ENCODE data around the gene L1CAM.

L1CAM gene

DNA sequence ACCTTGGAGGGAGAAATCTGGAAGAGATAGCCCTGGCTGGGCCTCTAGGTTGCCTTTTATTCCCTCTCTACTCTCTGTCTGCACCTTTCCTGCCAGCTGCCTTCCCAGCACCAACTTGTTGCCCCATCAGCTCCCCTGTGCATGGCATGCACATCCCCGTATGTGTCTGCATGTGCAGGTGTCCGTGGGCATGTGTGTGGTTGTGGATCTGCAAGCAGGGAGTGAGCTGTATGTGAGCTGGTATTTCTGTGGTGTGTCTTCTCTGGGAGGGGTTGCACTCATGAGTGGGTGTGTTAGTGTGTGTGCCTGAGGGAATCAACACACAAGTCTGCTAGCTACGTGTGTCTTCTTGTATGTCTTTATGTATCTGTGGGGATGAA, 9.9 kb downstream of the L1CAM start:
- DNase-seq: no peak

DNA sequence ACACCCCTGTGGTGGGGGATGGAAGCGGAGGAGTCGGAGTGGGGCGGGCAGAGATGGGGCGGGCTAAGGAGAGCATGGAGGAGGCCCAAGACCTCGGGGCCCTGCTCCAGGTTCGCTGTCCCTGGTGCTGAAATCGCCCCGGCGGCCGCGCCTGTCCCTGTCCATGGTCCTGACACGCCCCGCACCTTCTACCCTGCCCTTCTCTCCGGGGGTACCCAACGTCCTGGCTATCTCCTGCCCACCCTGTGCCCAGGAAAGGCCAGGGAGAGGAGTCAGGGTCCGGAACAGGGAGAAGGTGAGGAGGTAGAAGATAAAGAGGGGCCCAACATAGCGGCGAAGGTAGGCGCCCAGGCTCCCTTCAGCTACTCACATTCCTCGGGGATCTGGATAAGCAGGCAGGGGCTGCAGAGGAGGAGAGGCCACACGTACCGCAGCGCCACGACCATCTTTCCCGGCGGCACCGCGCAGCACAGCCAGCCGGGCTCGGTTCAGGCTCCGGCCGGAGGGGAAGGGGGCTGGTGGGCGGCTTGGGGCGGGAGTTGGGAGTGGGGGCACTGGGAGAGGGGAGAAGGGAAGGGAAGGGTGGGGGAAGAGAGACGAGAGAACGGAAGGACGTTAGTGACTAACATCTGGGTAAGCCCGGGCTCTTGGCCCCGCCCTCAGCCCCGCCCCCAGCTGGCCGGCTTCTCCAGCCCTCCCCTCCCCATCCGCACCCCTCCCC, 10.4 kb downstream of the L1CAM start:
- DNase-seq: peak; percentile 49

DNA sequence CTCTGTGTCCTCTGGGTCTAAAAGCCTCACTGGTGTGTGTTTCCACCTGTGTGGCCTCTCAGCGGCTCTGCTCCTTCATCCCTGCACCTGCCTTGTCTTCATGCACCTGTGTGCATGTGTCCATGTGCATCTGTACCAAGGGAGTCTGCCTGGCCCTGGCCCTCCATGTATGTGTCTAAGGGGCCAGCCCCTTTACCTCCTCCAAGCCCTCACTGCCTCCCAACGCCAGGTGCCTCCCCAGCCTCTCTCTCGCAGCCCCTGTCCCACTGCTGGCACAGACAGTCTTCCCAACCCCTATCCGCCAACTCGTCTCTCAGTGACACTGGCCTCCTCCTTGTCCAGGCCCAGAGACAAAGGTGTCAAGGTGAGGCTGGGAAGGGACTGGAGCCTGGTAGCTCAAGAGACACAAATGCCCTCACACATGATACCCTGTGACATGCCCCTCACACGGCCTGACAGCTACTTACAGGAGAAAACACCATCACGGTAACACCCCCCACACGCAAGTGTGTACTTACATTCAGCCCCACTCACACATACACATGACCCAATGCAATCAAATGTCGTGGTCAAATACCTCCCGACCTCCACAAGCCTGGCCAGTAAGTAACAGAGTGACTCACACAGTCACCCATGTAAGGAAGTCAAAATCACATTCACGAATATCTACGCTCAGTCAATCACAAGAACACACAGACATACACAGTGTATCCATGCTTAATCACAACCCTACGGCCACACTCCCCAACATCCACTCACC, 11.4 kb downstream of the L1CAM start:
- no peak for DNase-seq

DNA sequence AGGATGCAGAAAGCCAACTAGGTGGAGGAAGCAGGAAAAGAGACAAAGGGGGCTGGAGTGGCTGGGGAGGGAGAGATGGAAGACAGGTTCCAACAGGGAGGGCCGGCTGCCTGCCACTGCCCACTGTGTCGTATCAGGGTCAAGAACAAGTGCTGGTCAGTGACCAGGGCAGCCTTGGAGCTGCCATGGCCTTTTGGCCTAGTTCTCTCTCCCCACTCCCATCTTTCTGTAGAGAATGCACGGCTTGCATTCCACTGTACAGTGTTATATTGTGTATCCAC, 11.9 kb downstream of the L1CAM start:
- DNase-seq: no peak

DNA sequence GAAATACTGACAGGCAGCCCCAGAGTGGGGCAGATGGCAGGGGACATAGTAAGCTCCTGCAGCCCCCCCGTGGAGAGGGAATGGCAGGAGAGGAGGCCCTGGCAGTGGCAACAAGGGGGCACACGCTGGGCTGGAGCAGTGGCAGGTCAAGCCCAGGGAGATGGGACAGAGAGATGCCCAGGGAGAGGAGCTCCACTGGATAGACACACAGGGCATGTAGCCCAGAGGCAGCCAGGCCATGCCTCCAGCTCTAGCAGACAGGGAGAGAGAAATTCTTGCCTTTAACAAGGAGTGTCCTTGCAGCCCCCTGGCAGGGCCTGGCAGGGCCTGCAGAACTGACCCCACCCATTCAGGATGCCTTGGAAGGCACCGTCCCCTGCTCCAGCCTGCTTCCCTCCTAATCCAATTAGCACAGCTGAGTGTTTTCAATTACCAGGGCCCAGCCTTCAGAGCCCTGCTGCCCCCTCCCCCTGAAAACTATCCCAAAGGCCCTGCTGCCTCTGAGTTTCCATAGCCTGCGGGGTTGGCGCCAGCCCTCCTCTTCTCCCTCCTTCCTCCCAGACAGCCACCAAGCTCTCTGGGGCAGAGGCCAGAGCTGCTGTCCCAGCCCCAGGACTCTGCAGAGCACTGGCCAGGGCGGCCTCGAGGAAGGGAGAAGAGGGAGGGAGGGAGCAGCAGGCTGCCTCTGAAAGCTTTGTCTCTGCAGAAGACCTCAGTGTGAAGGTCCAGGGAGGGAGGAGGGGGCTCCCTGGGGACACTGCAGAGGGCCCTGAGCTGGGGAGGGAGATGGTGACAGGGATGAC, 12.5 kb downstream of the L1CAM start:
- no peak for DNase-seq

DNA sequence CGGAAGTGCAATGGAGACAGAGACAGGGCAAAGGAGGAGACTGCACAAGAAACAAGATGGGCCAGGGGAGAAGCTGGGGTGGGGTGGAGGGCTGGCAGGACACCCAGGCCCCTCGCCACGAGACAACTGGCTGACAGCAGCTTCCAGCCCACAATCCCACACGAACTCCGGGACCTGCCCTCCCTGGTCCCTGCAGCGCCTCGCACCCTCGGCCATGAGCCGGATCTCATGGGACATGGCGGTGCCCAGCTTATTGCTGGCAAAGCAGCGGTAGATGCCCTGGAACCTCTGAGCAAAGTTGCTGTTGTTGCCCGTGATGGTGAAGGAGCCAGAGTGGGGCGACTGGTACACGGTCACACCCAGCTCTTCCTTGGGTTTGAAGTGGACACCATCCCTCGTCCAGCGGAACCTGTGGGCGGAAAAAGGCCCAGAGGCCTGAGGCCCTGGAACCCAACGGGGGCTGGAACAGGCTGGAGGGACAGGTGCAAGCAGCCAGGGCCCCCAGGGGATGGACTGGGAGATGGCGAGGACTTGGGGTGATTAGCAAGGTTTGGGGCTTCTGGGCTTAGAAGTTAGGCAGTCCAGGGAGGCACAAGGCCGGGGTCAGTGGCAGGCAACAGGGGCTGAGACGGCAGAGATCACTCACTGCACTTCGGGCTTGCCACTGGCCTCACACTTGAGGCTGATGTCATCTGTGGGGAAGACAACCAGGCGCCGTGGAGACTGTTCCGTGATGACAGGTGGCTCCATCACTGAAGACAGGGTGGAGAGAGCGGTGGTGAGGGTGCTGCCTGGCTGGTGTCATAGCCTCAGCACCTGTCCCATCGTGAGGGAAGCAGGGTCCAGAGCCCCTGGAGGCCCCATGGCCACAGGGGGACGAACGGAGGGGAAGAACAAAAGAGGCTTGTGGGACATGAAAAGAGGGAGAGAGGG, 13.8 kb downstream of the L1CAM start:
- no peak for DNase-seq

DNA sequence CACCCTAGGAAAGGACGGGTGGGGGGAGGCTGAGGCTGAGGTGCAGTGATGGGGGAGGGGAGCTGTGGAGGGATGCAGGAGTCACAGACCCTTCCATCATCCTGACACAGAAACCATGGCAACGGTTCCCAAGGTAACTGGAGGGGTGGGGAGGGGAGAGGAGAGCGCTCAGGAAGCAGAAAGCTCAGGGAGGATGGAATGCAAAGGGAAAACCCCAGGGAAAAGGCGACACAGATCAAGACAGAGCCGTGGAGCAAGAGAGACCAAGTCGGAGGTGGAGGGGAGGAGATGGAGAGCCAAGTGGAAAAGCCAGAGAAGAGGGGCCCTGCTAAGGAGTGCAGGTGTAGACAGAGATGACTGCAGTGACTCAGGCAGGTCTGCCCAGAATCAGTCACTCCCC, 14.5 kb downstream of the L1CAM start:
- DNase-seq: no peak

DNA sequence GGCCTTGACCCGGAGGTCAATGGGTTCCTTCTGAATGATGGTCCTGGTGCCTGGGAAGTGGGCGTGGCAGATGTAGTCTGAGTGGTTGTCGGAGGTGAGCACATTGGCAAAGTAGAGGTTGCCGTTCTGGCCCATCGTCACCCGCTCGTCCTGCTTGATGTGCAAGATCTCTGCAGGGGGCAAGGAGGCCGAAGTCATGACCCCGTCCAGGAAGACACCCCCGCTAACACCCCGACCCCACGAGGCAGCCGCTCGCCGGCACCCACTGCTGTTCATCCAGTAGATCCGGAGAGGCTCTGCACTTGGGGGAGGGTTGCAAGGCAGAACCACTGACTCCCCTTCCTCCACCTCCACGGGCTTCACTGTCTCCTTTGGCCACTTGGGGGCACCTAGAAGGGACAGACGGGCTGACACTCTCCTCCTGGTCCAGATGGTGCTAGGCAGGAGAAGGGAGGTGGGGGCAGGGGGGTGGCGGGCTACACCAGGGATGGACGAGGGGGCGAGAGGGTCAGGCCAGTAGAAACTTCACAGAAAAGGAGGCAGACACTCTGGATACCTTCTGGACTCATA, 15.1 kb downstream of the L1CAM start:
- DNase-seq: no peak

DNA sequence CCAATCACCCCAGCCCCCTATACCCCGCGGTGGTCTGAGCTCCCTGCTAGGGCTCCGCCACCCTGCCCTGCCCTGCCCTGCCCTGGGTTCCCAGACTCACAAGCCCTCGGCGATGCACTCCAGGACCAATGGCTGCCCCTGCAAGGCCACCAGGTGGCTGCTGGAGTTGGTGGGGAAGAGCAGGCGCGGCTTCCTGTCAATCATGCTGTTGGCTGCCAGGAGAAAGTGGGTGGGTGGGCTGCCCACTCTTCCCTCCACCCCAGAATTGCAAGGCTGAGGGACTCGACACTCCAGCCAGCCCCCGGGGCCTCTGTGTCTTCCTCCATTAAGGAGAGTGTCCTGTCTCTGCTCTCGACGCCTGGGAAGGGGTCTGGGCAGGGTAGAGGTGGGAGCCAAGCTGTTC, 15.7 kb downstream of the L1CAM start:
- no peak for DNase-seq

DNA sequence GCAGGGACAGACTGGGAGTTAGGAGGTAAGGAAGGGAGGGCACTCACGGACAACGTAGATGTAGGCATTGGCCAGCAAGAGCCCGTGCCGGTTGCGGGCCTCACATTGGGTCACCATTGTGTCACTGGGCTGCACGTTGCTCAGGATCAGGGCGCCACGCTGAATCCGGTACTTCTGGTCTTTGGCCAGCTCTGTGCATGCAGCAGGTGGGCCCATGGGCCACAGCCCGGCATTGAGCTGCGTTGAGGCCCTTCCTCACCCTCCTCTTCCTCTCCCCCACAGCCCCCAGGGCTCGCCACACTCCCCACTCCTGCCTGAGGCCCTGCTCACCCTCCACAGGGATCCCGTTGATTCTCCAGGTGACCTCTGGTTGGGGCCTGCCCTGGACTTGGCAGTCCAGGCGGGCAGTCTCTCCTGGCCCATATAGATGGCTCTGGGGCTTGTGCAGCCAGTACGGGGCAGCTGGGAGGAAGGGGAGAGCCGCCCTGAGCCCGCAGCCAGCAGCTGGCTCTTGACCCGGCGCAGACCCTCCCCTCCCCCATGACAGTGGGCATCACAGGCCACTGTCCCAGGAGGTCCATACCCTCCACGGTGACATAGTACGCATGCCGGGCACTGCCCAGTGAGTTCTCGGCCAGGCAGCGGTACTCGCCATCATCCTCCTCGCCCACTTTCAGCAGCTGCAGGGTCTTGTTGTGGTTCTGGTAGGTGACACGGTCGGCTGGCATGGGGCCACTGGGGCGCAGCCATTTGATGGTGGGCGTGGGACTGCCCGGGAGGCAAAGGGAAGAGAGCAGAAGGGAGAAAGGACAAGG, 16.3 kb downstream of the L1CAM start:
- no peak for DNase-seq

DNA sequence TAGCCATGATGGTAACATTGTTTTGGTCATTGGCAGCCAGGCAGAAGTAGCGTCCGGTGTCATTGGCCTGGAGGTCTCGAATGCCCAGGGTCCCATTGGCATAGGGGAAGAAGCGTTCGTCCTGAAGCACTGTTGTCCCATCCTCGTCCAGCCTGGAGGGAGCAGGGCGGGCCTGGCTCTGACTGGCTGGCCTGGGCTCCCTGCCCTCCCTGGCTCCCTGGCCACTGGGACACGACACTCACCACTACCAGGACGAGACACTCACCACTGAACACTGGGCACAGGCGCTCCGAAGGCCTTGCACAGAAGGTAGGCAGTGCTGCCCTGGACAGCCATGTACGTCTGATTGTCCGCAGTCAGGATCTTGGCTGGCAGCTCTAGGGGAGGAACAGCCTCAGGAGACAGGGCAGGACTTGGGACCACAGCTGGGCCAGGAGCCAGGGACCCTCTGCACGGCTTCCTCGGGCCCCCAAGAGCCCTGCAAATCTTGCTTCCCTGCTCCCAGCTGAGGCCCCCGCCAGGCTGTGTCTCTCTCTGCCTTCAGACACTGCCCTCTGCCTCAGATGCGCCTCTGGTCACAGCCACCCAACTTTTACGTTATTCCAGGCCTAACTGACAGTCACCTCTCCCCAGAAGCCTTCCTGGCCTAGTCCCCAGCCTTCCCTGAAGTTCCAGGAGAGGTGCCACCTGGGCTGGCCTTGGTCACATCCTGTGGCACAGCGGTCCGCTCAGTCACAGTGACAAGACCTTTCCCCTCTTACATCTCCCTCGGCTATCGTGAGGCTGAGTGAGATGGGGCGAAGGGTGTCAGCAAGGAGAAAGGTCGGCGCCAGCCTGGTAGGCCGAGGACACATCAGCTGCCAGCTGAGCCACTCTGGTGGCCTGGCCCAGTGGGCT, 17.1 kb downstream of the L1CAM start:
- no peak for DNase-seq

DNA sequence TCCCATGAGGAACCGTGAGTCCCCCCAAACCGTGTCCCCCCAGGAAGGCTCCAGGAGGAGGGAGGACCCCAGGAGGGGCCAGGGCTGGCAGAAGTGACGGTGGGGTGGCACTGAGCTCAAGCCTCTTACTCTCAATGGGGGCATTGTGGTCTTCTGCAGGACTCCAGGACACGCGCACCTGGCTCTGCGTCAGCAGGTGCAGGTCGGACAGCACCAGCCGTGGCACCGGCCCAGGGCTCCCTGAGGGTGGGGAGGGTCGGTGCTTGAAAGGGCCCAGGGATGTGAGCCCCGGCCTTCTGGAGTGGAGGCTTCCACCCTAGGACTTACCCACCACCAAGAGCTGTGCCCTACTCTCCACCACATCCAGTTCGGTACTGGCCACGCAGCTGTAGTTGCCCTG, 18.3 kb downstream of the L1CAM start:
- no peak for DNase-seq

DNA sequence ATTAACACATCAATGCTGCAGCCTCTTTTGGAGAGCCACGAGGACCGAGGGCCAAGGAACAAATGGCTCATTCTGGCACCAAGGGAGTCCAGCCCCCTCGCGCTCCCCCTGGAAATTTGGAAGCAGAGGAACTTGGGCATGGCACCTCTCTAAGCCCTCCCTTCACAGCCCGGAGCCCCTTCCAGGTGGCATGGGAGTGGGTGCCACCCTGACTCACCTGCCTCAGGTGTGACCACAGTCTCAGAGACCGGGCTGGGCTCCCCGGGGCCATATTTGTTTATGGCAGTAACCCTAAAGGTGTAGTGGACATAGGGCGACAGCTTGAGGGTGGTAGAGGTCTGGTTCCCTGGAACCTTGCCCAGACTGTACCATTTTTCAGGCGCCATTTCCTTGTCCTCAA, 18.8 kb downstream of the L1CAM start:
- no peak for DNase-seq

DNA sequence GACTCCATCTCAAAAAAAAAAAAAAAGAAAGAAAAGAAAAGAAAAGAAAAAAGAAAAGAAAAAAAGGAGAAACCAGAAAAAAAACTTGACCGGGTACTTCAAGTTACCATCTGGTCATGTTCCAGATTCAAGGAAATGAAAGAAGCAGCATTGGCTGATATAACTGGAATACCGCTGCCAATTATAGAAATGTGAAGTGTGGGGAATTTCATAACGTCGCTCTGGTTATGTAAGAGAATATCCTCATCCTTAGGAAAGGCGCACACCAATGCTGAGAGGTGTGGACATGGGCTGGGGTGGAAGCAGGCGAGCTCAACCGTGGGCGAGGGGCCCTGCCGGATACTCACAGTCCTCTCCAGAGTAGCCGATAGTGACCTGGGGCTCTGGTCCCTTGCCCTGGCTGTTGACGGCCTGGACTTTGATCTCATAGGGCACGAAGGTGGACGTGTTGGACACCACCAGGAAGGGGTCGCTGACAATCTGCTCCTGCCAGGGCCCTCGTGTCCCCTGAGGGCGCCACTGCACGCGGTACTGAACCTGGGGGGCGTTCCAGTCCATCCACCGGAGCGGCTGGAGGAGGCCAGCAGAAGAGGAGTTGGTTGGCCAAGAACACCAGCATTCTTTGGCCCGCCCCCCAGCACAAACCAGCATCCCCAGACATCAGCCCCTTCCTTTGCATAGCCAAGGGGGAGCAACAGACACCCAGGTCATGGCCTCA, 19.5 kb downstream of the L1CAM start:
- DNase-seq: no peak

DNA sequence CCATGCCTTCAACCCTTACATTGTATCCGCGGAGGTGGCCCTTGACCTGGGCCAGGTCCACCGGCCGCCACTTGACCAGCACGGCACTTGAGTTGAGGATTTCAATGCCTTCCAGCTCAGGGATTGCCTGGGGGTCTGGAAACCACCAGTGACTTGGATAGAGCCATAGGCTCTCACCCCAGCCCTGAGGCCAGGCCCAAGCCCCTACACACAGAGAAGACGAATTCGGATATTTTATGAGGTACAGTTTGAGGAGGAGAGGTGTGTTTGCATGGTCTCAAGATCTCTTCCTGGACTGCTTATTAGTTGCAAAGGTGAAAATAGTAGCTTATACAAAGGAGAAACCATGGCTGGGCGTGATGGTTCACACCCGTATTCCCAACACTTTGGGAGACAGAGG, 20.3 kb downstream of the L1CAM start:
- no peak for DNase-seq

DNA sequence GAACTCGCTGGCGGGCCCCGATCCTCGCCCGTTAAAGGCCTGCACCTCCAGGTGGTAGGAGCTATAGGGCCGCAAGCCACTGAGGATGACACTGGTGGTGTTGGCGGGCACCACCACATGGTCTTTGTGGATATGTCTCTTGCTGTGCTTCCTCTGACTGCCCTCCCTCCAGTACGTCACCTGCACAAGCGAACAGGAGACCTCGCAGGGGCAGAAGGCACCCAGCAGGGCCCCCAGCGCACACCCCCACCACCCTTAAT, 20.7 kb downstream of the L1CAM start:
- DNase-seq: no peak

DNA sequence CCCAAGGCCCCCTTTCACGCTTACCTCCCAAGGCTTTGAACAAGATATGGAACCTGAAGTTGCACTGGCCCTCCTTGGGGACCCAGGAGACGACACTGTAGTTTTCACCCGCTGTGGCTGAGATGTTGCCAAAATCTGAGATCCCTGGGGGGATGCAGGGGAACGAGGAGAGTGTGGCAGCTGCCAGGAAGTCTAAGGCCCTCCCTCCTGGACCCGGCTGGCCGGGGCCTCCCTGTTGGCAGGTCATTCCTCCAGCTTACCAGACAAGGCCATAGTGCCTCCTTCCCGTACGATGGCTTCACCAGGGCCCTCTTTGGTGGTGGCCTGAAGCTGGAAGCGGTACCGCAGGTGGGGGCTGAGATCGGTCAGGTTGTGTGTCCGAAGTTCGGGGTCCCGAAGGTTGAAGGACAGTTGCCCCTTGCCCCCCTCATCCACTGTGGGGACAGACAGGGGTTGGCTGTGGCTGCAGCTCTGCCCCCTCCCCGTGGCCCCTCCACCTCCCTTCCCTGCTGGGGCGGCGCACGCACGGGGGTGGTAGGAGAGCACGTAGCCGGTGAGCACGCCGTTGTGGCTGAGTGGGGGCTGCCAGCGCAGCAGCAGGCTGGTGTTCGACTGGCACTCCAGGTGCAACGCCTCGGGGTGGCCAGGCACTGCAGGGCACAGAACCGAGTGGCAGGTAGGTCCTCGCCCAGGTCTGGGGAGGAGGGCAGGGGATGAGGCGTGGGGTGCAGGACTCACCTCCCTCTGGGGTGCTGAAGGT, 21.2 kb downstream of the L1CAM start:
- DNase-seq: no peak

DNA sequence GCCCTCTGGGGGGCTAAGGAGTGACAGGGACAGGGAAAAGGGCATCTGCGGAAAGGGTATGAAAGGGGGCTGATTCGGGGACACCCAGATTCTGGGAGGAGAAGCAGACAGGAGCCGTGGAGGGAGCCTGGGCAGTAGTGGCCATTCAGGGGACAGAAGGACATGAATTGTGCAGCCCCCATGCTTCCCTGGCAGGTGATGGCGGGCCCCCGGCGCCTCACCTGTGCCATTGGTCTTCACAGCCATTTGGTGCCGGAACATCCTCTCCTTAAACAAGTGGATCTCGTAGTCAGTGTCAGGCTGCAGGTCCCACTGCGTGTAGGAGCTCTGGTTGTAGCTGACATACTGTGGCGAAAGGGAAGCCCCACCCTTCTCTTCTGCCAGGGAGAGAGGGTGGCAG, 21.9 kb downstream of the L1CAM start:
- no peak for DNase-seq

DNA sequence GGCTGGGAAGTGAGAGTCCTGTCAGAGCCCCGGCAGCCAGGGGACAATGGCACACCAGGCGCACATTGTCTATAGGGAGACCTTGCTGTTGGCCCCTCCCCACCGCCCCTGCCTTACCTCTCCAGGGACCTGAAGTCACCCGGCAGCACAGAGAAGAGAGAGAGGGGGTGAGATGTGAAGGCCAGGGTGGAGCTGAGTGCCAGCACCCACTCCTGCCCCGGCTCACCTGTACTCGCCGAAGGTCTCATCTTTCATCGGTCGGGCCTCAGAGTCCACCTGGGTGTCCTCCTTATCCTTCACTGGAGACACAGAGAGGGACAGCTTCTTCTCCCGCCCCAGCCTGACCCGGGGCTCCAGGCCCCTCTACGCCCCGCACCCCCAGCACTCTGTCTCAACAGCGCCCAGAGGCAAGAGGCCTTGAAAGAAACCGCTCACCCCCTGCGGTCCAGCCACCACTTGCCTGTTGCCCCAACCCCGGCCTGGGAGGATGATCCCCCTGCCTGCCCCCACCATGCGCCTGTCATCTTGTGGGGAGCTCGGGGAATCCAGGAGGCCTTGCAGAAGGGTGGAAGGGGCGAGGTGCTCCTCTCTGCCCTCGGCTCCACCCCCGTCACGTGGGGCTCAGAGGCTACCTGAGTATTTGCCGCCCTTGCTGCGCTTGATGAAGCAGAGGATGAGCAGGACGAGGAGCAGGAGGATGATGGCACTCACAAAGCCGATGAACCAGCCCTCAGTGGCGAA, 22.6 kb downstream of the L1CAM start:
- no peak for DNase-seq

Data from activated CD4-positive, alpha-beta T cell treated with anti-CD3 and anti-CD28 coated beads for 1 hour (primary cell).